Coronary artery (tissue), 2 donors: ENCODE measurements around the gene LGR6.
"Not testable (repeated sequence)": the region's sequence is repeated elsewhere in the genome, so short reads cannot be mapped to it uniquely, and the experiment has no call there.

Experiments
- DNase-seq: peaks from one replicate; pipeline ENCODE4 v3.0.0-alpha.2; 2017; ENCODE audit warnings: low spot score
- H3K27ac ChIP-seq, 2 donors: fragments of 200-600 bp; sonication (generic); one replicate each; pipeline ENCODE4 v1.5.1; 2016 to 2019
- H3K4me3 ChIP-seq: fragments of 200-600 bp; sonication (generic); 2 replicates; pipeline ENCODE4 v1.5.1; 2016; ENCODE audit warnings: mild to moderate bottlenecking, moderate library complexity
- TF ChIP-seq, protein P1 (sequence below): fragments of 200-600 bp; sonication (generic); IDR thresholded peaks from one replicate; pipeline ENCODE4 v1.5.1; 2019; ENCODE audit warnings: antibody characterized with exemption

LGR6 gene

DNA sequence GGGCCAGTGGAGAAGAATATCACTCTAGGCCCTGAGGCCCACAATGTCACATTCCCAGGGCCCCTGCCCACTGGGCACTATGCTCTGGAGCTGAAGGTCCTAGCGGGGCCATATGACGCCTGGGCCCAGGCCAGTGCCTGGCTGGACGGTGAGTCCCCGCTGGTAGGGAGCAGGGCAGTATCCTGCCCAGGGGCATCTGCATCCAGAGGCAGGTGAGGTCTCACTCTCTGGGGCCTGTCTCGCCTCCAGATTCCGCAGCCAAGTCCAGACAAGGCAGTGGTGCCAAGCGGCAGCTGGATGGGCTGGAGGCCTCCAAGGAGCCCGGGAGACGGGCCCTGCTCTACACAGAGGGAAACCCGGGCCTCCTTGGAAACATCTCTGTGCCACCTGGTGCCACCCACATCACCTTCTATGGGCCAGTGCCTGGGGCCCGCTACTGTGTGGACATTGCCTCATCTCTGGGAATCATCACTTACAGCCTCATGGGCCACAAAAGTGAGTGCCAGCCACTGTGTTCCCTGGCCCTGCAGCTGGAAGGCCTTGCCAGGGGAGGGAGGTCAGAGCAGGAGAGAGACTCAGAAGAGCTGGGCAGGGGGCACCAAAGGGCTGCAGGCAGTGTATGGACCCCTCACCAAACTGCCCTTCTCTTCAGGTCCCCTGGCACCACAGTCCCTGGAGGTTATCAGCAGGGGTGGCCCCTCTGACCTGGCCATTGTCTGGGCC lies 22.1 kb upstream of the LGR6 start:
- Histone ChIP-seq H3K27ac (no peak overlapping the region), H3K4me3 (no peak overlapping the region)
- TF ChIP-seq, protein P1, sequence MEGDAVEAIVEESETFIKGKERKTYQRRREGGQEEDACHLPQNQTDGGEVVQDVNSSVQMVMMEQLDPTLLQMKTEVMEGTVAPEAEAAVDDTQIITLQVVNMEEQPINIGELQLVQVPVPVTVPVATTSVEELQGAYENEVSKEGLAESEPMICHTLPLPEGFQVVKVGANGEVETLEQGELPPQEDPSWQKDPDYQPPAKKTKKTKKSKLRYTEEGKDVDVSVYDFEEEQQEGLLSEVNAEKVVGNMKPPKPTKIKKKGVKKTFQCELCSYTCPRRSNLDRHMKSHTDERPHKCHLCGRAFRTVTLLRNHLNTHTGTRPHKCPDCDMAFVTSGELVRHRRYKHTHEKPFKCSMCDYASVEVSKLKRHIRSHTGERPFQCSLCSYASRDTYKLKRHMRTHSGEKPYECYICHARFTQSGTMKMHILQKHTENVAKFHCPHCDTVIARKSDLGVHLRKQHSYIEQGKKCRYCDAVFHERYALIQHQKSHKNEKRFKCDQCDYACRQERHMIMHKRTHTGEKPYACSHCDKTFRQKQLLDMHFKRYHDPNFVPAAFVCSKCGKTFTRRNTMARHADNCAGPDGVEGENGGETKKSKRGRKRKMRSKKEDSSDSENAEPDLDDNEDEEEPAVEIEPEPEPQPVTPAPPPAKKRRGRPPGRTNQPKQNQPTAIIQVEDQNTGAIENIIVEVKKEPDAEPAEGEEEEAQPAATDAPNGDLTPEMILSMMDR: no peak
- no peak for DNase-seq

DNA sequence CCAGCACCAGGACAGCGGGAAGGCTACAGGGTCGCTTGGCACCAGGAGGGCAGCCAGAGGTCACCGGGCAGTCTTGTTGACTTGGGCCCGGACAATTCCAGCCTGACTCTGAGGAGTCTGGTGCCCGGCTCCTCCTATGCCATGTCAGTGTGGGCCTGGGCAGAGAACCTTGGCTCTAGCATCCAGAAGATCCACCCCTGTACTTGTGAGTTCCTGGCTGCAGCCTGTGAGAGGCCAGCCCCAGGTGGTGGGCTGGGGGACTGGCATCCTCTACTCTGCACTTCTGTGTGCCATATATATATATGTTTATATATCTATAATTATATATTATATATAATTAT lies 21.6 kb upstream of the LGR6 start:
- no peak for DNase-seq
- no peak overlapping the region for H3K27ac ChIP-seq
- H3K4me3 ChIP-seq: no peak overlapping the region
- TF ChIP-seq, protein P1: no peak

DNA sequence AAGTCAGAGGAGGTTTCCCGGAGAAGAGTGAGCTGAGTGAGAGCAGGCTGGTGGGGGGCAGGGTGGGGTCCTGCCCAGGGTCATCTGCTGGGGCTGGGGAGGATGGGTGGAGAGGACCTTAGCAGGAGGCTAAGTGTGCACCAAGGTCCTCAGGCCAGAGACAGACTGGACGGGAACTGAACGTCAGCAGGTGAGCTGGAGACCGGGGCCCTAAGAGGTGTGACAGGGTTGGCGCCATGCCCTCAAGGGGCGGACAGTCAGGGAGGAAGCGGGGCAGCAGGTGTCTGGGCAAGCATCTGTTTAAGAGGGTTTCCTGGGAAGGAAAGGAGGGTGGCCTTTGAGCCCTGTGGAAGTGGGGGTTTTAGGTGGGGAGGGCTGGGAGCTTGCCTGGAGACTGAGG lies 19.6 kb upstream of the LGR6 start:
- no peak overlapping the region for H3K4me3 ChIP-seq
- H3K27ac ChIP-seq: no peak overlapping the region
- DNase-seq: no peak
- TF ChIP-seq, protein P1: no peak

DNA sequence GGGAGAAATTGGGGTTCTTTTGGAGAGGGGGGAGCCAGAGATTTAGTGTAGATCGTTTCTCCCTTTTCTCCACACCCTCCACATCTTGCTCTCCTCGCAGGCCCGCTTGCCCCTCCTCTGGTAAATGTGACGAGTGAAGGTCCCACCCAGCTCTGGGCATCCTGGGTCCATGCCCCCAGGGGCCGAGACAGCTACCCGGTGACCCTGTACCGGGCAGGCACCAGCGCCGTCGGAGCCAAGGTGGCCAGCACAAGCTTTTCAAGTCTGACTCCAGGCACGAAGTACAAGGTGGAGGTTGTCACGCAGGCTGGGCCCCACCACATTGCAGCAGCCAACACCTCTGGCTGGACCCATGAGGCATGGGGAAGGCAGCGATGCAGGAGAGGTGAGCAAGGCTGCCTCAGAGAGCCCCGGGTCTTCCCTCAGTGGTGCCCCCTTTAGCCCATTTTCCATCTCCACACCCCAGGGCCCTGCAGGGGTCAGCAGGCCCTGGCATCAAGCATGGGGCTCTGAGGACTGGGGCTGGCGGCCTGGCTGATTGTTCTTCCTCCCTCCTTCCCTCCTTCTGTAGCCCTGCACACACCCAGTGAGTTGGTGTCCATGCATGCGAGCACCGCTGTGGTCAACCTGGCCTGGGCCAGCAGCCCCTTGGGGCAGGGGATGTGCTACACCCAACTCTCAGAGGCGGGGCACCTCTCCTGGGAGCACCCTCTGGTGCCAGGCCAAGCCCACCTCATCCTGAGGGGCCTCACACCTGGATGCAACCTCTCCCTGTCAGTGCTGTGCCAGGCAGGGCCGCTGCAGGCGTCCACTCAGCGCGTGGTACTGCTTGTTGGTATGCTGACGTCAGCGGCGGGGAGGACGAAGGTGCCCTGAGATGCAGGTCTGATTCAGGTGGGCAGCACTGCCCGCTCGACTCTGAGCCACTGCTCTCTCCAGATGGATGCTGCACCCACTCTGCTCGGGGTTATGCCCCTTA lies 16.4 kb upstream of the LGR6 start:
- no peak overlapping the region for H3K27ac ChIP-seq
- no peak for DNase-seq
- TF ChIP-seq, protein P1: no peak
- H3K4me3 ChIP-seq: no peak overlapping the region

DNA sequence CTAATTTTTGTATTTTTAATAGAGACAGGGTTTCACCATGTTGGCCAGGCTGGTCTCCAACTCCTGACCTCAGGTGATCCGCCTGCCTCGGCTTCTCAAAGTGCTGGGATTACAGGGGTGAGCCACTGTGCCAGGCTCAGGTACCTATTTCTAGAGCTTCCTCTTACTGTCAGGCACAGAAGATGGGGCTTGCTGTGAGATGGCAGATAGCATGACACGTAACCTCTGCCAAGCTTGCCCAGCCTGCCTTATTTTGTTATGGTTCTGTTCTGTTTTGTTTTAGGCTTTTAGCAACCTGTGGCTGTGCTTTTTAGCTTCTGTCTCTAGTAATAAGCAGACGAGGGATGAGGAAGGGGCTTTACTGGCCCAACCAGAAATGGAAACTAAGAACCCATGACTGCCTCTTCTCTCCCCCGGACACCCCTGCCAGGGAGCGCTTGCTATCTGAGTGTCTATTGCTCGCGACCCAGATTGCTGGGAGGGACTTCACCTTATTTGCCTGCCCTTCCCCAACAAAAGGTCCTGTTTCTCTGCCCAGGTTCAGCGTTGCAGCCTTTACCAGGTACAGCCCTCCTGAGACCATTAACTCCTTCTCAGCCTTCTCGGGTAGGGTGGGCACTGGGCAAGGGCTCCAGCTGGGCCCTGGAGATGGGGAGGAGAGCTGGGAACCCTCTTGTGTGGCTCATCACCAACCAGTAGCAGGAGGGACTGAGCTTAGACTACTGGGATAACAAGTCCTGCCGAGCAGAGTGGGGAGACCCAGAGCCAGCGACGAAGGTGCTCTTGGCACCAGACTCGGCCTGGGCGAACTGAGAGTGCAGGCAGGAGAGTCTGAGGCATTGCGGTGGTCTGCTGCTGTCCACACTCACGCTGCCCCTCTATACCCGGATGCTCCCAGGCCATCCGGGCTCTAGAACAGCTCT lies 13.5 kb upstream of the LGR6 start:
- no peak for DNase-seq
- Histone ChIP-seq H3K4me3 (no peak overlapping the region), H3K27ac (no peak overlapping the region)
- TF ChIP-seq, protein P1: no peak

DNA sequence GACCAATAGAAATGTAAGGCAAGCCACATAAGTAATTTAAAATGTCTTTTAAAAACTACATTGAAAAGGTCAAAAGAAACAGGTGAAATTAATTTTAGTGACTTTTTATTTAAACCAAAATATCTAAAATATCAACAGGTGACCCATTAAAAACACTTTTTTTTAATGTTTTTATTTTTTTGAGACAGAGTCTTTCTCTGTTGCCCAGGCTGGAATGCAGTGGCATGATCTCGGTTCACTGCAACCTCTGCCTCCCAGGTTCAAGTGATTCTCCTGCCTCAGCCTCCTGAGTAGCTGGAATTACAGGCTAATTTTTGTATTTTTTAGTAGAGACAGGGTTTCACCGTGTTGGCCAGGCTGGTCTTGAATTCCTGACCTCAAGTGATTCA lies 12.9 kb upstream of the LGR6 start:
- not testable (repeated sequence) for H3K4me3 ChIP-seq, DNase-seq, H3K27ac ChIP-seq

DNA sequence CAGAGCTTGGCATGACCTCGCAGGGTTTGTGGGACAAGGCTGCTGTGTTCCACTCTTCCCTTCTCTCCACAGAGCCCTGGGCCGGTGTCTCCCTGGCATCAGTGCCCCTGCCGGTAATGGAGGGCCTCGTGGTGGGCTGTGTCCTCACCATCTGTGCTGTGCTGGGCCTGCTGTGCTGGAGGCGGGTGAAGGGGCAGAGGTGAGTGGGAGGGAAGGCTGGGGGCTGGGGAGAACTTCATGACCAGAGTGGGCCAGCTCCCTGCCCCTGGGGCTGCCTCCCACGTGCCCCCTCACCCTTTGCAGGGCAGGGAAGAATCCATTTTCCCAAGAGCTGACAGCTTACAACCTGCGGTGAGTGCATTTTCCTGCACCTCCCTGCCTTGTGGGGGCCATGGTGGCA lies 12.0 kb upstream of the LGR6 start:
- no peak for DNase-seq
- TF ChIP-seq, protein P1: no peak

More for the DNA sequence above, 12.0 kb upstream of the LGR6 start:
- Histone ChIP-seq H3K27ac (no peak overlapping the region), H3K4me3 (no peak overlapping the region)
